Measurements from ENCODE around the gene LCLAT1.

The LCLAT1 gene

GRCh38 chr2:30470426-30470825, 23.4 kb downstream of the LCLAT1 start:
- TF ChIP-seq CTCF (IDR thresholded peaks at IDR 0.05; ENCODE audit: insufficient read depth, low read length, missing control alignments): no peak
- CTCF ChIA-PET: no interaction called here
- POLR2A ChIA-PET: no interaction called here
- no peak for DNase-seq (ENCODE audit: low read depth, low spot score)
- no peak overlapping the region for H3K4me3 ChIP-seq (ENCODE audit: low read depth, low read length)

DNA sequence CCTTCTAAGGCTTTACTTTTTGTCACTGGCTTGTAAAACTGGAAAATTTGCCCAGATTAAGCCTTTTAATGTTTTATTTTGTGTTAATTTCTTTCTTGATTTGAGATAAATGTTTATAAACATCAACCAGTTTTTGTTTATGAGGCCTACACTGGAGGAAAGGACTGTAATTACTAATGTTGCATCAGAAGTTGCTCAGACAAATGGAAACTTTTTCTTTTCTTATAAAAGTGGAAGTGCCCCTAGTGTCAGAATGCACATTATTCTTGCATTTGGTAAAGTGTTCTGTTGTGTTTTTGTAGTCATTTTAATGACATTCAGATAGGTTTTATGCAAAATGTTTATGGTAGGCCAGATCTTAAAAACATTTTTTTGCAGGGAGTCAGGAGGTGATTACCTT, 25.3 kb downstream of the LCLAT1 start:
- ChIA-PET CTCF (interaction anchor here (1.0 to 1.4 kb wide), 3 partner anchors 9 to 239 kb away, joined by 3 to 4 read pairs (median 4); no protein-coding TSS in a partner anchor), POLR2A (interaction anchor here (0.5 kb wide), 1 partner anchor 266 kb away, joined by 8 read pairs; no protein-coding TSS in a partner anchor)
- DNase-seq (ENCODE audit: low read depth, low spot score): no peak
- H3K4me3 ChIP-seq (ENCODE audit: low read depth, low read length): no peak overlapping the region
- no peak for TF ChIP-seq CTCF (IDR thresholded peaks at IDR 0.05; ENCODE audit: insufficient read depth, low read length, missing control alignments)

GRCh38 chr2:30475542-30475941, 28.5 kb downstream of the LCLAT1 start:
- no peak for TF ChIP-seq CTCF (IDR thresholded peaks at IDR 0.05; ENCODE audit: insufficient read depth, low read length, missing control alignments)
- ChIA-PET POLR2A (no interaction called here), CTCF (interaction anchor here (0.7 to 3.6 kb wide), 13 partner anchors 10 to 311 kb away, joined by 3 to 21 read pairs (median 4); no protein-coding TSS in a partner anchor)
- DNase-seq (ENCODE audit: low read depth, low spot score): no peak
- no peak overlapping the region for H3K4me3 ChIP-seq (ENCODE audit: low read depth, low read length)

- no peak overlapping the region for H3K4me3 ChIP-seq (ENCODE audit: low read depth, low read length)
- TF ChIP-seq CTCF (IDR thresholded peaks at IDR 0.05; ENCODE audit: insufficient read depth, low read length, missing control alignments): no peak
- POLR2A ChIA-PET: interaction anchor here (0.6 kb wide), 1 partner anchor 246 kb away, joined by 3 read pairs; the partner anchor contains the start of gene LBH
- CTCF ChIA-PET: interaction anchor here (0.7 to 3.6 kb wide), 14 partner anchors 11 to 312 kb away, joined by 3 to 21 read pairs (median 4); no protein-coding TSS in a partner anchor
- DNase-seq (ENCODE audit: low read depth, low spot score): no peak
These were observed 29.6 kb downstream of the LCLAT1 start for GRCh38 chr2:30476636-30477035.

GRCh38 chr2:30480703-30481322, 33.8 kb downstream of the LCLAT1 start:
- no peak for TF ChIP-seq CTCF (IDR thresholded peaks at IDR 0.05; ENCODE audit: insufficient read depth, low read length, missing control alignments)
- POLR2A ChIA-PET: interaction anchor here (1.3 kb wide), 1 partner anchor 248 kb away, joined by 3 read pairs; no protein-coding TSS in a partner anchor
- CTCF ChIA-PET: interaction anchor here (0.8 to 1.8 kb wide), 5 partner anchors 9 to 316 kb away, joined by 3 to 5 read pairs (median 4); no protein-coding TSS in a partner anchor
- no peak overlapping the region for H3K4me3 ChIP-seq (ENCODE audit: low read depth, low read length)
- DNase-seq (ENCODE audit: low read depth, low spot score): no peak

- no peak for DNase-seq (ENCODE audit: low read depth, low spot score)
- TF ChIP-seq CTCF (IDR thresholded peaks at IDR 0.05; ENCODE audit: insufficient read depth, low read length, missing control alignments): no peak
- ChIA-PET POLR2A (no interaction called here), CTCF (interaction anchor here (0.8 to 1.8 kb wide), 3 partner anchors 10 to 228 kb away, joined by 3 to 5 read pairs (median 4); no protein-coding TSS in a partner anchor)
- H3K4me3 ChIP-seq (ENCODE audit: low read depth, low read length): no peak overlapping the region
These were observed 34.3 kb downstream of the LCLAT1 start for GRCh38 chr2:30481323-30481800.

Measured in AG04449 (cell line).